Measurements from ENCODE around the gene PPBP. TPM values are rescaled to one million over a fixed set of nuclear protein-coding genes. Genes with fewer than 3 reads are reported as not detected.

Gene PPBP
- total and polyA plus RNA-seq, 9 donors: 0.53 to 0.80 TPM; not detected in 7

DNA sequence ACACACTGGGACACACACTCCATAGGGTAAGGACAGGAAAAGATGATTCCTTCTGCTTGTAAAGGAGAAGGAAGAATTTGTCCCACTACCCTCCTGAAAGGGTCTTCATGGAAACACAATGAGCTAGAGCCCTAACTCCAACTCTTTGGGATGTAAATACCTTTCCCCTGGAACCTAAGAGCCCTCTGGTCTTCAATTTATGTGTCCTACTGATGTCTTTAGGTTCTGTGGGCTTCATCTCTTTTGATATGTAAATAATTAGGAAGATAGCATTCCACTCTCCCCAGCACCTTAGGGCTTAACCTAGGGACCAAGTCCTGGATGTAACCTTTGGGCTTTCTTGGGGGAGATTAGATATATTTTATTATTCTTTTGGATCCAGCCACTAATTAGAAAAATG is 44.4 kb downstream of the PPBP start:
- TF ChIP-seq, protein P1, sequence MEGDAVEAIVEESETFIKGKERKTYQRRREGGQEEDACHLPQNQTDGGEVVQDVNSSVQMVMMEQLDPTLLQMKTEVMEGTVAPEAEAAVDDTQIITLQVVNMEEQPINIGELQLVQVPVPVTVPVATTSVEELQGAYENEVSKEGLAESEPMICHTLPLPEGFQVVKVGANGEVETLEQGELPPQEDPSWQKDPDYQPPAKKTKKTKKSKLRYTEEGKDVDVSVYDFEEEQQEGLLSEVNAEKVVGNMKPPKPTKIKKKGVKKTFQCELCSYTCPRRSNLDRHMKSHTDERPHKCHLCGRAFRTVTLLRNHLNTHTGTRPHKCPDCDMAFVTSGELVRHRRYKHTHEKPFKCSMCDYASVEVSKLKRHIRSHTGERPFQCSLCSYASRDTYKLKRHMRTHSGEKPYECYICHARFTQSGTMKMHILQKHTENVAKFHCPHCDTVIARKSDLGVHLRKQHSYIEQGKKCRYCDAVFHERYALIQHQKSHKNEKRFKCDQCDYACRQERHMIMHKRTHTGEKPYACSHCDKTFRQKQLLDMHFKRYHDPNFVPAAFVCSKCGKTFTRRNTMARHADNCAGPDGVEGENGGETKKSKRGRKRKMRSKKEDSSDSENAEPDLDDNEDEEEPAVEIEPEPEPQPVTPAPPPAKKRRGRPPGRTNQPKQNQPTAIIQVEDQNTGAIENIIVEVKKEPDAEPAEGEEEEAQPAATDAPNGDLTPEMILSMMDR (IDR thresholded peaks at IDR 0.05): no peak
- TF ChIP-seq EP300 (IDR thresholded peaks at IDR 0.05) (no peak), POLR2A (IDR thresholded peaks at IDR 0.05) (no peak)
- Histone ChIP-seq H3K9me3 (no peaks in the 10 kb centered on the region), H3K4me3 (no peak overlapping the region), H3K36me3 (no peaks in the 10 kb centered on the region), H3K27ac (no peak overlapping the region), H3K27me3 (no peaks in the 10 kb centered on the region), H3K4me1 (ENCODE audit: insufficient read depth) (no peaks in the 10 kb centered on the region)
- no peak for DNase-seq
- intact Hi-C loops (cut with DNase I): no loop called here

DNA sequence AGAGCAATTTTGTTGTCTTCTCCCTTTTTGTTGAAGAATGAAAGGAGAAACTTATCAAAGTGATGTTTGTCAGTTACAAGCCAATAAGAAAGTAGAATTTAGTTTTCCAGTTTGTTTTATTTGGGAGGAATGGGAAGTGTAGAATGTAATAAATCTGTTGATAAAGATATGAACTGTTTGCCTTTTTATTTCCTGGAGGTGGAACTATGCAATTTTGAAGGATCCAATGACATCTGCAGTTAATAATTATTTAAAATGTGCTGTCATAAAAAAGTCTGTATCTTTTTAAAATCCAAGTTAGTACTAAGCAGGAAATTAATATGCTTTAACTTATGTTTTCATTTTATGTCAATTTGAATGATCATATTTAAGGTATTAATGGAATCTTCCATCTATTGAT is 51.0 kb downstream of the PPBP start:
- no peaks in the 10 kb centered on the region for H3K36me3 ChIP-seq
- H3K4me1 ChIP-seq (ENCODE audit: insufficient read depth): no peaks in the 10 kb centered on the region
- no peak for DNase-seq
- H3K27me3 ChIP-seq: no peaks in the 10 kb centered on the region
- H3K27ac ChIP-seq: no peak overlapping the region
- TF ChIP-seq, protein P1 (IDR thresholded peaks at IDR 0.05): no peak
- TF ChIP-seq POLR2A (IDR thresholded peaks at IDR 0.05): no peak
- TF ChIP-seq EP300 (IDR thresholded peaks at IDR 0.05): no peak
- intact Hi-C loops (cut with DNase I): no loop called here
- no peaks in the 10 kb centered on the region for H3K9me3 ChIP-seq
- no peak overlapping the region for H3K4me3 ChIP-seq

Small RNA genes lying within 50 kb of the gene (small RNA-seq; reads per million reads assigned to genes)
- gene RN7SL218P: not detected

Other genes starting within 250 kb of the PPBP start
- gene CXCL8, start 247.6 kb downstream of the PPBP start, total RNA-seq: 10 to 100 TPM in 2 of 7 donors, 1 to 10 TPM in 3, under 1 TPM in 2; 0.48 to 48.3 (median 2.6) TPM
- gene CXCL8, start 247.6 kb downstream of the PPBP start, polyA plus RNA-seq: 1 to 10 TPM; 1.2 to 6.6 TPM
- gene CXCL6, start 151.5 kb downstream of the PPBP start, total RNA-seq: 1 to 10 TPM in 1 of 7 donors, under 1 TPM in 4, not detected in 2; 0.12 to 1.5 (median 0.15) TPM
- gene CXCL6, start 151.5 kb downstream of the PPBP start, polyA plus RNA-seq: under 1 TPM; 0.20 to 0.75 TPM
- gene PF4V1, start 134.9 kb downstream of the PPBP start, total RNA-seq: not detected
- not detected for gene PF4V1, start 134.9 kb downstream of the PPBP start, polyA plus RNA-seq
- gene CXCL1, start 118.8 kb downstream of the PPBP start, total RNA-seq: 10 to 100 TPM in 1 of 7 donors, 1 to 10 TPM in 4, under 1 TPM in 2; 0.40 to 28.5 (median 1.5) TPM
- 1 to 10 TPM; 1.4 to 8.2 TPM for gene CXCL1, start 118.8 kb downstream of the PPBP start, polyA plus RNA-seq
- under 1 TPM in 1 of 7 donors, not detected in 6; 0.72 TPM for gene PF4, start 6.2 kb downstream of the PPBP start, total RNA-seq
- not detected for gene PF4, start 6.2 kb downstream of the PPBP start, polyA plus RNA-seq
- gene CXCL5, start 10.5 kb upstream of the PPBP start, total RNA-seq: under 1 TPM in 3 of 7 donors, not detected in 4; 0.10 to 0.34 (median 0.12) TPM
- gene CXCL5, start 10.5 kb upstream of the PPBP start, polyA plus RNA-seq: under 1 TPM; 0.05 to 0.27 TPM
- gene CXCL3, start 50.5 kb upstream of the PPBP start, total RNA-seq: 10 to 100 TPM in 1 of 7 donors, 1 to 10 TPM in 1, under 1 TPM in 5; 0.25 to 17.5 (median 0.54) TPM
- gene CXCL3, start 50.5 kb upstream of the PPBP start, polyA plus RNA-seq: 1 to 10 TPM in 1 of 2 donors, under 1 TPM in 1; 0.72 to 1.1 TPM
- 100 to 1,000 TPM in 1 of 7 donors, 10 to 100 TPM in 3, 1 to 10 TPM in 3; 2.8 to 431 (median 11.0) TPM for gene CXCL2, start 111.0 kb upstream of the PPBP start, total RNA-seq
- 10 to 100 TPM in 1 of 2 donors, 1 to 10 TPM in 1; 3.4 to 12.7 TPM for gene CXCL2, start 111.0 kb upstream of the PPBP start, polyA plus RNA-seq
- 10 to 100 TPM; 12.3 to 19.3 (median 14.5) TPM for gene MTHFD2L, start 169.9 kb upstream of the PPBP start, total RNA-seq
- gene MTHFD2L, start 169.9 kb upstream of the PPBP start, polyA plus RNA-seq: 1 to 10 TPM; 5.8 to 8.6 TPM